ENCODE measurements around the gene CADPS2.
A peak's percentile ranks its signal among the peaks of the same experiment; 100 is the strongest.

Gene CADPS2

GRCh38 chr7:122887848-122888247 is 1.6 kb upstream of the CADPS2 start:
- no peak for TF ChIP-seq CTCF (IDR thresholded peaks at IDR 0.05; ENCODE audit: poor library complexity, severe bottlenecking)
- H3K36me3 ChIP-seq (ENCODE audit: low read depth) = no peaks in the 10 kb centered on the region

GRCh38 chr7:122887198-122887597 is 938 bp upstream of the CADPS2 start:
- H3K4me3 ChIP-seq (ENCODE audit: severe bottlenecking) = peak overlapping the region; percentile 82
- peak overlapping the region; percentile 21 for H3K27ac ChIP-seq (ENCODE audit: poor library complexity, severe bottlenecking)
- H3K27me3 ChIP-seq (ENCODE audit: insufficient read depth, poor library complexity, severe bottlenecking) = no peaks in the 10 kb centered on the region
- peak; percentile 15 for TF ChIP-seq CTCF (IDR thresholded peaks at IDR 0.05; ENCODE audit: poor library complexity, severe bottlenecking)
- peaks cover 13% of the 10 kb centered on the region for H3K4me1 ChIP-seq (ENCODE audit: insufficient read depth, poor library complexity, severe bottlenecking)
- DNase-seq (ENCODE audit: low spot score) (no peak), ATAC-seq (ENCODE audit: low read depth) (peak; percentile 44)
- H3K9me3 ChIP-seq (ENCODE audit: severe bottlenecking) = no peaks in the 10 kb centered on the region
- H3K36me3 ChIP-seq (ENCODE audit: low read depth) = no peaks in the 10 kb centered on the region

More at GRCh38 chr7:122887848-122888247, 1.6 kb upstream of the CADPS2 start:
- H3K27me3 ChIP-seq (ENCODE audit: insufficient read depth, poor library complexity, severe bottlenecking) = no peaks in the 10 kb centered on the region
- ATAC-seq (ENCODE audit: low read depth) = no peak
- peaks cover 13% of the 10 kb centered on the region for H3K4me1 ChIP-seq (ENCODE audit: insufficient read depth, poor library complexity, severe bottlenecking)
- H3K4me3 ChIP-seq (ENCODE audit: severe bottlenecking) = no peak overlapping the region
- H3K9me3 ChIP-seq (ENCODE audit: severe bottlenecking) = no peaks in the 10 kb centered on the region
- H3K27ac ChIP-seq (ENCODE audit: poor library complexity, severe bottlenecking) = no peak overlapping the region
- DNase-seq (ENCODE audit: low spot score) = no peak

- no peak for TF ChIP-seq CTCF (IDR thresholded peaks at IDR 0.05; ENCODE audit: poor library complexity, severe bottlenecking)
- peak; percentile 46 for ATAC-seq (ENCODE audit: low read depth)
- H3K27me3 ChIP-seq (ENCODE audit: insufficient read depth, poor library complexity, severe bottlenecking) = no peaks in the 10 kb centered on the region
- no peaks in the 10 kb centered on the region for H3K9me3 ChIP-seq (ENCODE audit: severe bottlenecking)
- H3K4me1 ChIP-seq (ENCODE audit: insufficient read depth, poor library complexity, severe bottlenecking) = peaks cover 13% of the 10 kb centered on the region
- H3K36me3 ChIP-seq (ENCODE audit: low read depth) = no peaks in the 10 kb centered on the region
- peak overlapping the region; percentile 82 for H3K4me3 ChIP-seq (ENCODE audit: severe bottlenecking)
- H3K27ac ChIP-seq (ENCODE audit: poor library complexity, severe bottlenecking) = peak overlapping the region; percentile 21
- DNase-seq (ENCODE audit: low spot score) = no peak
Observed at GRCh38 chr7:122885583-122886356, 490 bp downstream of the CADPS2 start.

GRCh38 chr7:122884186-122884585 is 2.1 kb downstream of the CADPS2 start:
- TF ChIP-seq CTCF (IDR thresholded peaks at IDR 0.05; ENCODE audit: poor library complexity, severe bottlenecking) = no peak
- ATAC-seq (ENCODE audit: low read depth) (no peak), DNase-seq (ENCODE audit: low spot score) (no peak)
- Histone ChIP-seq H3K36me3 (ENCODE audit: low read depth) (no peaks in the 10 kb centered on the region), H3K27ac (ENCODE audit: poor library complexity, severe bottlenecking) (no peak overlapping the region), H3K4me1 (ENCODE audit: insufficient read depth, poor library complexity, severe bottlenecking) (peaks cover 13% of the 10 kb centered on the region), H3K27me3 (ENCODE audit: insufficient read depth, poor library complexity, severe bottlenecking) (no peaks in the 10 kb centered on the region), H3K4me3 (ENCODE audit: severe bottlenecking) (no peak overlapping the region), H3K9me3 (ENCODE audit: severe bottlenecking) (no peaks in the 10 kb centered on the region)

GRCh38 chr7:122883049-122883680 is 3.1 kb downstream of the CADPS2 start:
- H3K27ac ChIP-seq (ENCODE audit: poor library complexity, severe bottlenecking) = no peak overlapping the region
- no peak for TF ChIP-seq CTCF (IDR thresholded peaks at IDR 0.05; ENCODE audit: poor library complexity, severe bottlenecking)
- H3K4me3 ChIP-seq (ENCODE audit: severe bottlenecking) = no peak overlapping the region

More at GRCh38 chr7:122883049-122883680, 3.1 kb downstream of the CADPS2 start:
- Histone ChIP-seq H3K27me3 (ENCODE audit: insufficient read depth, poor library complexity, severe bottlenecking) (no peaks in the 10 kb centered on the region), H3K36me3 (ENCODE audit: low read depth) (no peaks in the 10 kb centered on the region), H3K9me3 (ENCODE audit: severe bottlenecking) (no peaks in the 10 kb centered on the region), H3K4me1 (ENCODE audit: insufficient read depth, poor library complexity, severe bottlenecking) (peaks cover 13% of the 10 kb centered on the region)
- DNase-seq (ENCODE audit: low spot score) = no peak
- no peak for ATAC-seq (ENCODE audit: low read depth)
